ENCODE measurements around the gene TMEM39A. TPM values are rescaled to one million over a fixed set of nuclear protein-coding genes. Genes with fewer than 3 reads are reported as not detected.

Gene TMEM39A
- total RNA-seq, 1 donor from 2014 or later = 22.8 TPM

DNA sequence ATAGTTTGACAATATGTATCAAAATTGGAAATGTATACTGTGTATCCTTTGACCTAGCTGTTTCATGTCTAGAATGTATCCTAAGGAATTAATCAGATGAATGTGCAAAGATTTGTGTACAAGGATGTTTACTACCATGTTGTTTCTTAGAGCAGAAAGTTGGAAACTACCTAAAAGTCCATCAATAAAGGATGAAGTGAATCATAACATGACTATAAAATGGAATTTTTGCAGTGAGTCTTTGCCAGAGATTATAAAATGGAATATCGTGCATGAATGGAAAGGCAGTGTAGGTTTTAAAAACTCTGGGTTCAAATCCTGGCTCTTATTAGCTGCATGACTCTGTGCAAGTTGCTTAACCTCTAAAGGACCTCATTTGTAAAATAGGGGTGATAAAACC lies 19.7 kb upstream of the TMEM39A start:
- Mint-ChIP-seq H3K9me3 (ENCODE audit: unreplicated experiment) (no peaks in the 10 kb centered on the region), H3K27ac (ENCODE audit: unreplicated experiment) (no peak overlapping the region), H3K27me3 (ENCODE audit: unreplicated experiment) (no peaks in the 10 kb centered on the region), H3K4me1 (ENCODE audit: low read depth, unreplicated experiment) (no peaks in the 10 kb centered on the region), H3K4me3 (ENCODE audit: unreplicated experiment) (no peak overlapping the region), H3K36me3 (ENCODE audit: unreplicated experiment) (no peaks in the 10 kb centered on the region)
- DNase-seq = no peak
- TF ChIP-seq, protein P1, sequence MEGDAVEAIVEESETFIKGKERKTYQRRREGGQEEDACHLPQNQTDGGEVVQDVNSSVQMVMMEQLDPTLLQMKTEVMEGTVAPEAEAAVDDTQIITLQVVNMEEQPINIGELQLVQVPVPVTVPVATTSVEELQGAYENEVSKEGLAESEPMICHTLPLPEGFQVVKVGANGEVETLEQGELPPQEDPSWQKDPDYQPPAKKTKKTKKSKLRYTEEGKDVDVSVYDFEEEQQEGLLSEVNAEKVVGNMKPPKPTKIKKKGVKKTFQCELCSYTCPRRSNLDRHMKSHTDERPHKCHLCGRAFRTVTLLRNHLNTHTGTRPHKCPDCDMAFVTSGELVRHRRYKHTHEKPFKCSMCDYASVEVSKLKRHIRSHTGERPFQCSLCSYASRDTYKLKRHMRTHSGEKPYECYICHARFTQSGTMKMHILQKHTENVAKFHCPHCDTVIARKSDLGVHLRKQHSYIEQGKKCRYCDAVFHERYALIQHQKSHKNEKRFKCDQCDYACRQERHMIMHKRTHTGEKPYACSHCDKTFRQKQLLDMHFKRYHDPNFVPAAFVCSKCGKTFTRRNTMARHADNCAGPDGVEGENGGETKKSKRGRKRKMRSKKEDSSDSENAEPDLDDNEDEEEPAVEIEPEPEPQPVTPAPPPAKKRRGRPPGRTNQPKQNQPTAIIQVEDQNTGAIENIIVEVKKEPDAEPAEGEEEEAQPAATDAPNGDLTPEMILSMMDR (IDR thresholded peaks at IDR 0.05; ENCODE audit: partially characterized antibody, unreplicated experiment) = no peak

DNA sequence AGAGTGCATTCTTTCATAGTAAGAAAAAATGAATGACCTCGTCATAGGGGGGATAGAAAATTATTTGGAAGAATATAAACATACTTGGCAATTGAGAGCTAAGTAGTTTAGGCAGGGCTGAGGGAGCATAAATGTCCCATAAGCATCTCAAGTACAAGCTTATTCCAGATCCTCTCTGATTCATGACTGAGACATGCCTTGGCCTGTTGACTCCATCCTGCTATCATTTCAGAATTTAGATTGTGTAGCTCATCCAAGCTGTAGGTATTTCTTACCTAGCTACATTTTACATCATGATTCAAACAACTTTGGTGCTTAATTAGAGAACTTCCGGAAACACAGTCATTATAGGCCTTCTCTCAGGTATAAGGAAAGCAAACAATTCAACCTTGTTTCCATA lies 17.7 kb upstream of the TMEM39A start:
- no peaks in the 10 kb centered on the region for H3K36me3 Mint-ChIP-seq (ENCODE audit: unreplicated experiment)
- H3K9me3 Mint-ChIP-seq (ENCODE audit: unreplicated experiment) = no peaks in the 10 kb centered on the region
- no peak for DNase-seq

DNA sequence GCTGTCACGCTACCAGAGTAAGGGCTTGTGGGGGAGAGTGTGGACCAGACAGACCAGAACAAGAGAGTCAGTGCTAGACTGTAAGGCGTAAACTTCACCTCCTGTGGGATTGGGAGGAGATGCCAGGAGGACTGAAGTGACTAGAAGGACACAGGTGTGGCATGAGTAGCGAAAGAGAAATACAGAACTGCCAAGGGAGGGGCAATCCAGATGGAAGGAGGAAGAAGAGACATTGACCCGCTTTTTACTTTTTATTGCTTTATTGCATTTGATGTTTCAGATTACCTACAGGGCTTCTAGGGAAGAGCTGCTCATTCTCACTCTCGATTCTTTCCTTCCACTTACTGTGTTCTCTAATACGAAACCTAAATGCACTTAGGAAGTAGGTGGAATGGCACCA lies 7.5 kb upstream of the TMEM39A start:
- Mint-ChIP-seq H3K9me3 (ENCODE audit: unreplicated experiment) (peaks cover 3% of the 10 kb centered on the region), H3K27ac (ENCODE audit: unreplicated experiment) (no peak overlapping the region), H3K4me3 (ENCODE audit: unreplicated experiment) (peak overlapping the region; percentile 38)

More for the DNA sequence above, 17.7 kb upstream of the TMEM39A start:
- no peaks in the 10 kb centered on the region for H3K27me3 Mint-ChIP-seq (ENCODE audit: unreplicated experiment)
- TF ChIP-seq, protein P1 (IDR thresholded peaks at IDR 0.05; ENCODE audit: partially characterized antibody, unreplicated experiment) = no peak
- H3K4me1 Mint-ChIP-seq (ENCODE audit: low read depth, unreplicated experiment) = no peaks in the 10 kb centered on the region
- H3K4me3 Mint-ChIP-seq (ENCODE audit: unreplicated experiment) = no peak overlapping the region
- no peak overlapping the region for H3K27ac Mint-ChIP-seq (ENCODE audit: unreplicated experiment)

DNA sequence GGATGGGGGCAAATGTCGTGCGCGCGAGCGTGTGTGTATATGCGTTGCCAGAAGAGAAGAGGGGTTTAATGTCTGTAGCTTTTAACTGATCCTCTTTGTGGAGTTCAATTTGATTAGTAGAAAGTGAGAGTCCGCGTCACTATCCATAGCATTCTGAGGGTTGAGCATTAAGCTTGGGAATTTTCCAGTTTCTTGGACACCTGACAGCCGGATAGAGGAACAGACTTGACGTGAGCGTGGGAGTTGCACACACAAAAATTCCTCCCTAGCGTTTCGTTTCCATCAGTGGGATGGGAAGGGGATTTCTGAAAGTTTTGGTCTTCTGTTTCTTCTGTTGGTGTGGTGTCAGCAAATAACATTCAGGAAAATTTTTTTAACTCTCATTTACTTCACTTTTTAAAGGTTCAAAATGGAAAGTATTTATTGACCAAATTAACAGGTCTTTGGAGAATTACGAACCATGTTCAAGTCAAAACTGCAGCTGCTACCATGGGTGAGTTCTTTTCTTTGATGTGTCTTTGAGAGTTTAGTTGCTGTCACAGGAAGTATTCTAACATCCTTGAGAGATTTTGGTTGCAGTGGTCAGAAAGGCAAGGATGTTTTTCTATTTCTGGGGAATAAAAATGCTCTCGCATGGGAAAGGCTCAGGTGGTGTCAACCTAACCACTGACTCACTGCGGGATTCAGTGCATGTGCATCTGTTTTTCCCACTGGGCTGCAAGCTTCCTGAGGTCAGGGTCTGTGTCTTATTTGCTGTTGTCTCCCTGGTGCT lies 6.2 kb upstream of the TMEM39A start:
- H3K27me3 Mint-ChIP-seq (ENCODE audit: unreplicated experiment) = peaks cover 5% of the 10 kb centered on the region
- TF ChIP-seq, protein P1 (IDR thresholded peaks at IDR 0.05; ENCODE audit: partially characterized antibody, unreplicated experiment) = no peak
- H3K9me3 Mint-ChIP-seq (ENCODE audit: unreplicated experiment) = peaks cover 3% of the 10 kb centered on the region
- DNase-seq = no peak
- peak overlapping the region; percentile 91 for H3K27ac Mint-ChIP-seq (ENCODE audit: unreplicated experiment)
- H3K4me3 Mint-ChIP-seq (ENCODE audit: unreplicated experiment) = peak overlapping the region; percentile 97
- peaks cover 14% of the 10 kb centered on the region for H3K4me1 Mint-ChIP-seq (ENCODE audit: low read depth, unreplicated experiment)
- no peaks in the 10 kb centered on the region for H3K36me3 Mint-ChIP-seq (ENCODE audit: unreplicated experiment)

More for the DNA sequence above, 7.5 kb upstream of the TMEM39A start:
- H3K4me1 Mint-ChIP-seq (ENCODE audit: low read depth, unreplicated experiment) = peaks cover 14% of the 10 kb centered on the region
- TF ChIP-seq, protein P1 (IDR thresholded peaks at IDR 0.05; ENCODE audit: partially characterized antibody, unreplicated experiment) = no peak
- no peaks in the 10 kb centered on the region for H3K36me3 Mint-ChIP-seq (ENCODE audit: unreplicated experiment)
- H3K27me3 Mint-ChIP-seq (ENCODE audit: unreplicated experiment) = peaks cover 5% of the 10 kb centered on the region
- DNase-seq = no peak

DNA sequence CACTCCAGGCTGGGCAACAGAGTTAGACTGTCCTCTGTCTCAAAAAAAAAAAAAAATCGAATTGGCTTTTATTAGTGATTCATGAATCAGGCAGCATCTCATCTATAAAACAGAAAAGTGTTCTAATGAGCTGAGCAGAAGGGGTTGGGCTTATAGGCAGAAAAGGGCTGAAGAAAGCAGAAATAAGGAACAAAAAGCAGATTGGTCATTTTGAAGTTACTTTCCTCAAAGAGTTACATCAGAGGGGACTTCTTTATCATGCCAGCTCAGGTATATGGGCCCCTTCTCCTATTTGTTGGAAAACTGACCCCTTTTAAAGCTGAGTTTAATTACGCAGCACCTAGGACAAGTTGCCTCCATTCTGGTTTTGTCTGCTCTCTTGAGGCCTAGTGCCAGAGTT lies 4.6 kb upstream of the TMEM39A start:
- TF ChIP-seq, protein P1 (IDR thresholded peaks at IDR 0.05; ENCODE audit: partially characterized antibody, unreplicated experiment) = no peak
- H3K27me3 Mint-ChIP-seq (ENCODE audit: unreplicated experiment) = peaks cover 10% of the 10 kb centered on the region
- H3K4me3 Mint-ChIP-seq (ENCODE audit: unreplicated experiment) = peak overlapping the region; percentile 97
- H3K9me3 Mint-ChIP-seq (ENCODE audit: unreplicated experiment) = peaks cover 8% of the 10 kb centered on the region
- DNase-seq = no peak
- peaks cover 18% of the 10 kb centered on the region for H3K4me1 Mint-ChIP-seq (ENCODE audit: low read depth, unreplicated experiment)
- no peaks in the 10 kb centered on the region for H3K36me3 Mint-ChIP-seq (ENCODE audit: unreplicated experiment)
- peak overlapping the region; percentile 90 for H3K27ac Mint-ChIP-seq (ENCODE audit: unreplicated experiment)

All from glutamatergic neuron (in vitro differentiated cells).